Prostate gland (tissue), 2 donors: ENCODE data around the gene RGS13.

Experiments
- CTCF ChIP-seq, 4 experiments: fragments of 200-600 bp in 2 of 4; fragments of 450-650 bp in 2 of 4; sonication (generic) in 2 of 4; IDR thresholded peaks; 1 replicate in 3 of 4; 2 replicates in 1 of 4; pipeline ENCODE4 v1.5.1; 2016 to 2019; ENCODE audit warnings: antibody characterized with exemption in 4 of 4, mild to moderate bottlenecking in 2 of 4, moderate library complexity in 2 of 4
- POLR2AphosphoS5 ChIP-seq: sonication (generic); formaldehyde crosslinking; IDR thresholded peaks from one replicate; pipeline ENCODE4 v1.6.1; 2017; ENCODE audit warnings: antibody characterized with exemption

GRCh38 chr1:192635939-192636338 is at the start of gene RGS13:
- TF ChIP-seq CTCF (IDR thresholded peaks at IDR 0.05) (no peak), POLR2AphosphoS5 (no peak)
